ENCODE measurements around the gene ST6GALNAC5.

Gene ST6GALNAC5

GRCh38 chr1:76835203-76835602 lies 32.1 kb upstream of the ST6GALNAC5 start:
- Histone ChIP-seq H3K36me3 (ENCODE audit: control insufficient read depth in 2 of 2, insufficient read depth in 1 of 2, low read length in 2 of 2) (no peaks in the 10 kb centered on the region), H3K27ac (ENCODE audit: extremely low read depth, low read depth, low read length) (no peak overlapping the region), H3K9me3 (ENCODE audit: control insufficient read depth, insufficient read depth, low read depth, low read length) (no peaks in the 10 kb centered on the region; the same call in 1 of the 2 replicates), H3K4me1 (ENCODE audit: control insufficient read depth, insufficient read depth, low read length) (no peaks in the 10 kb centered on the region), H3K4me3 (ENCODE audit: low read depth, low read length) (no peak overlapping the region)
- CTCF ChIA-PET, result no interaction called here
- POLR2A ChIA-PET, result no interaction called here
- no peak for TF ChIP-seq YY1 (tag by site-specific recombination; IDR thresholded peaks at IDR 0.05)
- no peak for TF ChIP-seq ZNF202 (tag by site-specific recombination; IDR thresholded peaks at IDR 0.05; ENCODE audit: borderline replicate concordance)
- TF ChIP-seq KLF9 (tag by site-specific recombination; IDR thresholded peaks at IDR 0.05; ENCODE audit: low read depth), result no peak
- no peak for TF ChIP-seq ZNF843 (tag by site-specific recombination; IDR thresholded peaks at IDR 0.05)
- no peak for TF ChIP-seq KLF8 (tag by site-specific recombination; IDR thresholded peaks at IDR 0.05)
- no peak for TF ChIP-seq ZNF837 (tag by site-specific recombination; IDR thresholded peaks at IDR 0.05)
- no peak for TF ChIP-seq ZNF624 (tag by site-specific recombination; IDR thresholded peaks at IDR 0.05)
- no peak for TF ChIP-seq GFI1B (tag by site-specific recombination; IDR thresholded peaks at IDR 0.05)
- TF ChIP-seq ZNF768 (tag by site-specific recombination; IDR thresholded peaks at IDR 0.05), result no peak
- TF ChIP-seq ZNF341 (tag by site-specific recombination; IDR thresholded peaks at IDR 0.05; ENCODE audit: low read depth), result no peak
- no peak for TF ChIP-seq ZNF10 (tag by site-specific recombination; IDR thresholded peaks at IDR 0.05)
- no peak for TF ChIP-seq SP7 (tag by site-specific recombination; IDR thresholded peaks at IDR 0.05)
- no peak for TF ChIP-seq ZNF140 (tag by site-specific recombination; IDR thresholded peaks at IDR 0.05)
- TF ChIP-seq, protein P1, sequence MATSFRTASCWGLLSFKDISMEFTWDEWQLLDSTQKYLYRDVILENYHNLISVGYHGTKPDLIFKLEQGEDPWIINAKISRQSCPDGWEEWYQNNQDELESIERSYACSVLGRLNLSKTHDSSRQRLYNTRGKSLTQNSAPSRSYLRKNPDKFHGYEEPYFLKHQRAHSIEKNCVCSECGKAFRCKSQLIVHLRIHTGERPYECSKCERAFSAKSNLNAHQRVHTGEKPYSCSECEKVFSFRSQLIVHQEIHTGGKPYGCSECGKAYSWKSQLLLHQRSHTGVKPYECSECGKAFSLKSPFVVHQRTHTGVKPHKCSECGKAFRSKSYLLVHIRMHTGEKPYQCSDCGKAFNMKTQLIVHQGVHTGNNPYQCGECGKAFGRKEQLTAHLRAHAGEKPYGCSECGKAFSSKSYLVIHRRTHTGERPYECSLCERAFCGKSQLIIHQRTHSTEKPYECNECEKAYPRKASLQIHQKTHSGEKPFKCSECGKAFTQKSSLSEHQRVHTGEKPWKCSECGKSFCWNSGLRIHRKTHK (tag by site-specific recombination; IDR thresholded peaks at IDR 0.05), result no peak
- no peak for TF ChIP-seq ZNF629 (tag by site-specific recombination; IDR thresholded peaks at IDR 0.05)
- no peak for TF ChIP-seq ZNF19 (tag by site-specific recombination; IDR thresholded peaks at IDR 0.05; ENCODE audit: low read depth)
- TF ChIP-seq ZNF121 (tag by site-specific recombination; IDR thresholded peaks at IDR 0.05), result no peak

GRCh38 chr1:76840278-76840677 lies 27.0 kb upstream of the ST6GALNAC5 start:
- H3K27ac ChIP-seq (ENCODE audit: extremely low read depth, low read depth, low read length), result no peak overlapping the region
- no peaks in the 10 kb centered on the region; the same call in 1 of the 2 replicates for H3K9me3 ChIP-seq (ENCODE audit: control insufficient read depth, insufficient read depth, low read depth, low read length)
- TF ChIP-seq PRDM6 (tag by site-specific recombination; IDR thresholded peaks at IDR 0.05), result no peak
- TF ChIP-seq ZNF670 (tag by site-specific recombination; IDR thresholded peaks at IDR 0.05; ENCODE audit: low read depth), result no peak
- TF ChIP-seq ZNF791 (tag by site-specific recombination; IDR thresholded peaks at IDR 0.05), result no peak
- no peaks in the 10 kb centered on the region for H3K36me3 ChIP-seq (ENCODE audit: control insufficient read depth in 2 of 2, insufficient read depth in 1 of 2, low read length in 2 of 2)
- ChIA-PET POLR2A (no interaction called here), CTCF (no interaction called here)
- no peak overlapping the region for H3K4me3 ChIP-seq (ENCODE audit: low read depth, low read length)
- no peaks in the 10 kb centered on the region for H3K4me1 ChIP-seq (ENCODE audit: control insufficient read depth, insufficient read depth, low read length)

DNA sequence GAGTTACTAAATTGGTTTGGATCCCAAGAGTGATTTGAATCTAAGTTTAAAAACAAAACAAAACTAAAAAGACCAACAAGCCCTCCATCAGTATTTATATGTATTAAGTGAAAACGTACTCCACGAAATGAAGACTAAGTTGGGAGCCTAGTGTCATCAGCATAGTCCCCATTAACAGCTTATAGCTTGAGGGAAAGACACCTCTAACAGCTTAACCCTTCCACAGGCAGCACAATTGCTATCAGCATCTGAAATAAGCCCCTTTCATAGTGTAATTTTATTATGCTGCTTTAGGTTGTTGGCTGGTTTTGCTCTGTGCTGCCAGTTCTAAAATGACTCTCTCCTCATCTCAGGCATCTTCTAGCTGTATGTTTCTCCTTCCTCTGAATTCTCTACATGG lies 25.8 kb upstream of the ST6GALNAC5 start:
- CTCF ChIA-PET, result no interaction called here
- POLR2A ChIA-PET, result no interaction called here
- no peak overlapping the region for H3K27ac ChIP-seq (ENCODE audit: extremely low read depth, low read depth, low read length)
- H3K4me1 ChIP-seq (ENCODE audit: control insufficient read depth, insufficient read depth, low read length), result no peaks in the 10 kb centered on the region
- no peaks in the 10 kb centered on the region for H3K36me3 ChIP-seq (ENCODE audit: control insufficient read depth in 2 of 2, insufficient read depth in 1 of 2, low read length in 2 of 2)
- H3K9me3 ChIP-seq (ENCODE audit: control insufficient read depth, insufficient read depth, low read depth, low read length), result no peaks in the 10 kb centered on the region; the same call in 1 of the 2 replicates
- no peak overlapping the region for H3K4me3 ChIP-seq (ENCODE audit: low read depth, low read length)
- TF ChIP-seq ZNF132 (tag by site-specific recombination; IDR thresholded peaks at IDR 0.05; ENCODE audit: borderline replicate concordance), result no peak
- TF ChIP-seq ZBTB1 (tag by site-specific recombination; IDR thresholded peaks at IDR 0.05), result no peak
- TF ChIP-seq ZBTB17 (tag by site-specific recombination; IDR thresholded peaks at IDR 0.05), result no peak
- TF ChIP-seq MYNN (tag by site-specific recombination; IDR thresholded peaks at IDR 0.05; ENCODE audit: borderline replicate concordance), result no peak
- no peak for TF ChIP-seq ZNF585B (tag by site-specific recombination; IDR thresholded peaks at IDR 0.05)
- TF ChIP-seq KLF1 (tag by site-specific recombination; IDR thresholded peaks at IDR 0.05), result no peak
- TF ChIP-seq ZNF558 (tag by site-specific recombination; IDR thresholded peaks at IDR 0.05), result no peak
- TF ChIP-seq ZNF10 (tag by site-specific recombination; IDR thresholded peaks at IDR 0.05), result no peak
- TF ChIP-seq IKZF3 (tag by site-specific recombination; IDR thresholded peaks at IDR 0.05), result no peak
- no peak for TF ChIP-seq ZNF239 (tag by site-specific recombination; IDR thresholded peaks at IDR 0.05)
